CD4-positive, alpha-beta T cell treated with Interleukin-1 beta for 1 hour (primary cell): ENCODE data around the gene DOCK3.

Experiments used
- DNase-seq, 2 donors: peaks; one replicate each; pipeline ENCODE4 v3.0.0-alpha.2; 2020 to 2022

Gene DOCK3, protein sequence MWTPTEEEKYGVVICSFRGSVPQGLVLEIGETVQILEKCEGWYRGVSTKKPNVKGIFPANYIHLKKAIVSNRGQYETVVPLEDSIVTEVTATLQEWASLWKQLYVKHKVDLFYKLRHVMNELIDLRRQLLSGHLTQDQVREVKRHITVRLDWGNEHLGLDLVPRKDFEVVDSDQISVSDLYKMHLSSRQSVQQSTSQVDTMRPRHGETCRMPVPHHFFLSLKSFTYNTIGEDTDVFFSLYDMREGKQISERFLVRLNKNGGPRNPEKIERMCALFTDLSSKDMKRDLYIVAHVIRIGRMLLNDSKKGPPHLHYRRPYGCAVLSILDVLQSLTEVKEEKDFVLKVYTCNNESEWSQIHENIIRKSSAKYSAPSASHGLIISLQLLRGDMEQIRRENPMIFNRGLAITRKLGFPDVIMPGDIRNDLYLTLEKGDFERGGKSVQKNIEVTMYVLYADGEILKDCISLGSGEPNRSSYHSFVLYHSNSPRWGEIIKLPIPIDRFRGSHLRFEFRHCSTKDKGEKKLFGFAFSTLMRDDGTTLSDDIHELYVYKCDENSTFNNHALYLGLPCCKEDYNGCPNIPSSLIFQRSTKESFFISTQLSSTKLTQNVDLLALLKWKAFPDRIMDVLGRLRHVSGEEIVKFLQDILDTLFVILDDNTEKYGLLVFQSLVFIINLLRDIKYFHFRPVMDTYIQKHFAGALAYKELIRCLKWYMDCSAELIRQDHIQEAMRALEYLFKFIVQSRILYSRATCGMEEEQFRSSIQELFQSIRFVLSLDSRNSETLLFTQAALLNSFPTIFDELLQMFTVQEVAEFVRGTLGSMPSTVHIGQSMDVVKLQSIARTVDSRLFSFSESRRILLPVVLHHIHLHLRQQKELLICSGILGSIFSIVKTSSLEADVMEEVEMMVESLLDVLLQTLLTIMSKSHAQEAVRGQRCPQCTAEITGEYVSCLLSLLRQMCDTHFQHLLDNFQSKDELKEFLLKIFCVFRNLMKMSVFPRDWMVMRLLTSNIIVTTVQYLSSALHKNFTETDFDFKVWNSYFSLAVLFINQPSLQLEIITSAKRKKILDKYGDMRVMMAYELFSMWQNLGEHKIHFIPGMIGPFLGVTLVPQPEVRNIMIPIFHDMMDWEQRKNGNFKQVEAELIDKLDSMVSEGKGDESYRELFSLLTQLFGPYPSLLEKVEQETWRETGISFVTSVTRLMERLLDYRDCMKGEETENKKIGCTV (N-terminal part only)

DNA sequence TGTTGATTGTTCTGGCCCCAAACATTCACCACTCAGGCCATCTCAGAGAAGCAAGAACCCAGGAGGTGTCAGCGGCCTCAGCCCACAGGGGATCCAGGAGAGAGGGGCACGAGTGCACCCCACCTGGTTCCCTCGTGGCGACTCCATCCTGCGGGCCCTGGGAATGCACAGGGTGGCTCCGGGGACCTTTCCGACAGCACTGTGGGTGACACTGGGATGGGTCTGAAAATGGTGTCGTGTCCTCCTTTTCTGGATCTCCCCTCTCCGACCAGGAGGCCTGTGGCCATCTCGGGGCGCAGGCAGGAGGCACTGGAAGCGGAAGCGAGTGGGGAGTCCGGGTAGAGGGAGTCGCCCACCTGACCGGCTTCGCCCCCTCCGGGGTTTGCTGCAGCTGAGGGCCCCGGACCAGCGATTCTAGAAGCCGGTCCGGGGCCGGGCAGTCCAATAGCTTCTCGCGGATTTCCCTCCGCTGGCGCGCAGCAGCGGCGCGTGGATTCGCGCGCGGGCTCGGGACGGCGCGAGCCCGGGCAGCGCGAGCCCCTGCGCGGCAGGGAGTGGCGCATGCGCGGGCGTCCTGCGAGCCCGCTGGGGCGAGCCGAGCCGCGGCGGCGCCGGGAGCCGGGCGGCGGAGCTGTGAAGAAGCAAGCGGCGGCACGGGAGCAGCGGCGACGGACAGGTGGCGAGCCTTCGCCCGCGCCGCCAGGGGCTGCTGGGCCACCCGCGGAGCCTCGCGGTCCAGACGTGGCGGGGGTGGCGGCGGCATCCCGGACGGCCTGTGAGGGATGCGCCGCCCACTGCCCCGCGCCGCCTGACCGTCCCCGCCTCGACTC is at the start of gene DOCK3:
DOCK3 (plus strand) TSS at position 579 of the 830 bp plus-strand sequence. CDS start 337 bp downstream, outside the sequence.
- DNase-seq, result peak; percentile 61

DNA sequence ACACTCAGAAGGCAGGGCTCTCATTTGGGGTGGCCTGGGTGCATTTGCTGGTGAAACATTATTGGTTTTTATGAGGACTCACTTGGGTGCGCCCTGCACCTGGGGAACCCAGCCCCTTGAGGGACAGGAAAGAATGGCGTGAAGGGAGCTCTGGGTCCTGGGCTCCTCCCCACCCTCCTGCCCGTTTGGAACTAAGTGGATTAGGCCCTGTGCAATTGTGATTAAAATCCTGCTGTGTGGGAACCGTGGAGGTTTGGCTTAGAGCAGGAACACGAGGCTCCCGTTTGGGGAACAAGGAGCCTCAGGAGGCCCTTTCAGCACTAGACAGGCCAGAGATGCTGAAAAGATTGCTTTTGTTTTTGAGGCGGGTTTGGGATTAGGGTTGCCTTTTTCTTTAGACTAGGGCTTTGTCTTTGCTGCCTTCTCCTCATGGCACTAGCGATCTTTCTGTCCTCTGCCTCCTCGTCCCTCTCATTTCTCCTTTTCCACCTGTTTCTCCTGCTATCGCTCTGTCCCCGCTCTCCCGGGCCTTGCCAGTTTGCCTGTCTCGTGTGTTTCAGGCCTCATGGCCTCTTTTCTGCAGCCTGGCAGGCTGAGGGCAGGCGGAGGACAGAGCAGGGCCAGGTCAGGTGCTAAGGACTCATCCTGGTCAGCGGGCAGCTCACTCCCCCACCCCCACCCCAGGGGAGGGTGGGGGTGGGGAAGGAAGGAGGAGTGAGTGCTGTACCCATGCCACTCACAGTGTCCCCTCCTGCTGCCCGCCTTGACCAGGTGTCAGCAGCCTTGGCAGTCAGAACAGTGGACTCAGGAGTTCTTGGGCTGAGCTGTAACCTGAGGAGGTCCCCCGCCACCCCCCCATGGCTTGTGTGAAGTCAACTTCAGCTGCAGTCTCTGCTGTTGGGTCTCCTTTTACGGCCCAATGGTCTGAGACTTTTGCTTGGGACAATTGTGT is 49.2 kb upstream of the DOCK3 start:
- no peak for DNase-seq

DNA sequence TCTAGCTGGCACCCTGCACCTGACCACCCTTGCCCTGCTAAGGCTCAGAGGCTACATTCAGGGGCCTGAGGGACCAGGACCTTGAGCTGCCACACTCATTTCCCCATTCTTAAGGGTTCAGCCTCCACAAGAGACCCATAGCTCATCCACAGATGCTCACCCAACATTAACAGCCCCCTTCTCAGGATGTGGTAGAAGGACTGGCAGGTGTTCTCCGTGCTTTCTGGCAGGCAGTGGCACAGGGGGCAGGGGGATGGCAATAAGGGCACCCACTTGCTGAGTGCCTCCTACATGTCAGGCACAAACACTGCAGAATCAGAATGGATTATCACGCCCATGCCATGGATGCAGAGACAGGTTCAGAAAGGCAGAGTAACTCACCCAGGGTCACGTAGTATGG is 48.3 kb upstream of the DOCK3 start:
- DNase-seq, result no peak

DNA sequence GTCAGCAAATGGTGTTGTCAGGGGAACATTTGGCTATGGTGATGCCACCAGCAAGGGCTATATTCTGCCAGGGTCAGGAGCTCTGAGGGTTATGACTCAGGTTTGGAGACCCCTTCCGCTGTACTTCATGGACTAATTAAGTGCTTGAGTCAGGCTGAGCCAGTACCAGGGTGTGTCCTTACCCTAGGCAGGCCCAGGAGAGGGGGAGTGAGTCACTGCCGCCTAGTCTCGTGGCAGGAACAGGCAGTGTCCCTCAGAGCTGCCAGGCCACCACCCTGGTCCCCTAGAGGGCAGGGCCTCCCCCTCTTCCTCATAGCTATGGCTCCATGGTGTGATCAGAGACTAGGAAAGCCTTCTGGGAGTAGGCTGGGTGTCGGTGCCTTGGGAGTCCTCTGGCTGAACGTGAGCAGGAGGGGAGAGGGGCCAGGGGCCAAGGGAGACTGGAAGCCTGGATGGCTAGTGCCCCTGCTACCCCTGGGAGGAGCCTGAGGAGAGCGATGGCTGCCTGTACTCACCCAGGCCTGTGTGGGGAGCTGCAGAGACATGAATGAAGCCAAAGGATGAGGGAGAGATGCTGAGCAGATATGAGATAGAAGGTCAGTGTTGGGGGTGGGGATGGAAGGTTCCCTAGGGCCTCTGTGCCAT is 47.2 kb upstream of the DOCK3 start:
- peak in 1 of 2 donors; percentile 82 for DNase-seq

DNA sequence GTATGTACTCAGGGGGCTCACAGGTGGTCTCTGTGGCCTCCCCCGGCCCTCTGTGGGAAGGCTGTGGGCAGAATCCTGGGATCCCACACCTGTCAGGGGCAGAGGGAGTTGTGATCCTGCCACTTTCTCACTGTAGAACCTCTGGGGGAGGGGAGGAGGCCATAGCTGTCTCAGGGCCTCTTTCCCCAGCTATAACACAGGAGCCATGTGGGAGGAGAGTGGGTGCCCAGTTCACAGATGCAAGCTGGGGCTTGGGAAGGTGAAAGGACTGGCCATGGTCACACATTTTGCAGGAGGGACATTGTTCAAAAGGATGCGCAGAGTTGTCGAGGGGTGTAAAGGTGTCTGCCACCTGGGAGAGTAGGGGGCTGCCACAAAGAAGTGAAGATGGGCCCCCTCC is 46.1 kb upstream of the DOCK3 start:
- no peak for DNase-seq

GRCh38 chr3:50630394-50630793 is 44.3 kb upstream of the DOCK3 start:
- no peak for DNase-seq

- no peak for DNase-seq
Observed at GRCh38 chr3:50630877-50631276, 43.9 kb upstream of the DOCK3 start.

DNA sequence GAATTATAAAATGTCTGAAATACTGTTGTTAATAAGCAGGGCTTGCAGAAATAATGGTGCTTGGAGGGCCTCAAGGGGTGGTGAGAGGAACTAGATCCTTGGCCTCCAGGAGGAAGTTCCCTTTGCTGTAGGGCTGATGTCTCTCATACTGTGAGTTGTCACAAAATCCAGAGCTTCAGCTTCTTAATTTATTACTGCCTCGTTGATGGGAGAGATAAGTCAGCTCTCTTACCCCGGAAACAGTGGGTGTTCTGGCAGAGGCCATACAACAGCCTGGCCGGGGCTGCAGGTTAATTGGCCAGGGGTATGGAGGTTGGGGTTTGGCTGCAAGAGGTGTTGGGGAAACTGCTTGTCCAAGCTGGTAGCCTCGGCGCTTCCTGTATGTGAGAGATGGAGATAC is 42.3 kb upstream of the DOCK3 start:
- DNase-seq, result no peak

DNA sequence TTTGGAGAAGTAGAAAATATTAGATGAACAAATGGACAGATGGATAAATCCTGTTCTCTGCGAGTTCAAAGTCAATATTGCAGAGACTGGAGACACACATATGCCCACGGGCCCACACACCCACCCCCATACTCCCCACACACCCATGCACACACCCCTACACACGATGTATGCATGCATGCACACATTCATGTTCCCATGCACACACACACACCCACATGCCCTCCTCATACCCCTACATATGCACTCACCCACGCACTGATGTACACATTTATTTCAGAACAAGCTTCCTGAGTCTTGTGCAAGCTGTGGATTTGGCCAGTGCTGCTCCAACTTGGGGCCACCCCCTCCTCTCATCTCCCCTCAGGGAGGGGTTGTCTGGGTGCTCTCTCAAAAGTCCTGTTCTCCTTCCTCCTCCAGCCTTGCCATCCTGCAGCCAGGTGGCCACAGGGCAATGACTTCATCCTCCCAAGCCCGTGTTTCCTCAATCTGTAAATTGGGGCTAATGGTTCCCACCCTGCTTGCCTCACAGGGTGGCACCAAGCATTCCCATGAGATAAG is 41.4 kb upstream of the DOCK3 start:
- no peak for DNase-seq

DNA sequence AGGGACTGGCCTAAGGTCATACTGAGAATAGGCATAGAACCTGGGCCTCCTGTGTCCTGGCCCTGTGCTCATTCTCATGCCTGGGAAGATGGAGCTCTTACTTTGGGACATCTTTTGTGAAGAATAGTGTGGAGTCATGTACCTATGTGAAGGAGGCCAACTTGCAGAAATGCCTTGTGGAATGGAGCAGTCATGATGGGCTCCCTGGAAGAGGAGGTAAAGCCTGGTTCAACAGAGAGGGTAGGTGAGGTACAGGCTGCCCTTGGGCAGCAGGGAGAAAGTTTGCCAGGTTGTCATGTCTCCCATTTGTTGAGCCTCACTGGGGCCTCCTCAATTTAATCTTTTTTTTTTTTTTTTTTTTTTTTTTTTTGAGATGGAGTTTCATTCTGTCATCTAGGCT is 39.7 kb upstream of the DOCK3 start:
- no peak for DNase-seq

GRCh38 chr3:50637011-50637410 is 37.7 kb upstream of the DOCK3 start:
- no peak for DNase-seq

- no peak for DNase-seq
Observed at GRCh38 chr3:50637945-50638344, 36.8 kb upstream of the DOCK3 start.

GRCh38 chr3:50639055-50639494 is 35.7 kb upstream of the DOCK3 start:
- no peak for DNase-seq

DNA sequence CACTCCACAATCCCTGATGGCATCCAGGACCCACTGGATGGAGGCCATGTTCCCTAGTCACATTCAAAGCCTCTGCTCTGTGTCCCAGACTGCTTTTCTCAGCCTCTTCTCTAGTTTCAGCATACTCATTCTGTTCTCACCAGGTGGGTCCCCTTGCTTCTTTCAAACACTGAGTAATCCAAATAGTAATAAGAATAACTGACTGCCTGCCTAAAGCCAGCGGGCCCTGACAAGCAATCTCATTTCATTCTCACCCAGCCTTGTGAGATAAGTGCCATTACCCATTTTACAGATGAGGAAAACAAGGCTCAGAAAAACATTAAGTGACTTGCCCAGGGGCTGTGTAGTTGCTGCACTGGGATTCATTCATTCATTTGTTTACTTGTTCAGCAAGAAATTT is 32.3 kb upstream of the DOCK3 start:
- no peak for DNase-seq

DNA sequence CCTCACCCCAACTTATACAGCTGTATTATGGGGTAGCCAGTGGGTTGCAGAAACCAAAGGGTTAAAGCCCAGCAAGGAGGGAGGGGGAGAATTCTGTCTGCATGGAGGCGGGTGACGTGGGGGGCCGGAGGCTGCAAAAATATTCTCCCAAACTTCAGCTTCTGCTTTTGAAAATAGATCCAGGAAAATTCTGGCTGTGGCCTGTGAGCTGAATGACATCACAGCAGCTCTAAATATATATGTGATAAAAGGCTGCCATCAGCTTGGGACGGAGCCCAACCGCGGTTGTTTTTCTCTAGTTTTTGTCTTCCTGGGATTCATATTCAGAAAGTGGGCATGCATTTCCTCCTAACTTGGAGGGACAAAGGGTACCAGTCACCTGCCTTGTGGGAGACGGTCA is 30.2 kb upstream of the DOCK3 start:
- DNase-seq, result no peak

- DNase-seq, result no peak
Observed at GRCh38 chr3:50645378-50645777, 29.3 kb upstream of the DOCK3 start.

DNA sequence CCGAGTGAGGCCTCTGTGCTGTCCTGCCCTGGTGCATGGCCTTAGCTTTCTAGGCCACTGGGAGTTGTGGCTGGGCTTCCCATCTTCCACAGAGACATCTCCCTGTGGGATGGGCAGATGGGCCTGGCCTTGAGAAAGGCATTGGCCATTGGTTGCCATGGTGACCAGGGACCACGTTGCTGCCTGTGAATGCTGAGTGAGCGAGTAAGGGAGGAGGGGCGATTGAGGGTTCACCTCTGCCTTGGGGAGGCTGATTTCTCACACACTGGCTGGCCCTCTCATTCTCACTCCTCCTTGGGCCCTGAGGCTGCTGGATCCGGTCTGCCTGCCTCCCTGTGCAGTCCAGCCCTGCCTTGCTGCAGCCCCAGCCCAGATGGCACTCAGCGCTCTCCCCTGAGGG is 26.4 kb upstream of the DOCK3 start:
- no peak for DNase-seq

DNA sequence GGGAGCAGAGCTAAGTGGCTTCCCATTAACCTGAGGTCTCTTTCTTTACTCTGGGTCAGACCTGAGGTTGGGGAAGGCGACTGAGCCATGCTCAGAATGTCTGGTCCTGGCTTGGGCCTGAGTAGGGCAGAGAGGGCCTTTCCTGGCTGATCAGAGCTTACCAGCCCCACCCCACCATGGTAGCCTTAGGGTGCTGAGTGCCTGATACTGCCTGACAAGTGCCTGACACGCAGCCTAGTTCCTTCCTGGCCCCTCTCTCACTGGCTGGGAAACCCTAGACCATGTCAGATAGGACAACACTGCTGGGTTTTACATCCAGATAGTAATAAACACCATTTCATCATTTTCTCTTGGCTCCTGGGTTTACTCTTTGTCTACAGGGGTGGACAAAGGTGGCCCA is 25.8 kb upstream of the DOCK3 start:
- DNase-seq, result no peak

- no peak for DNase-seq
Observed at GRCh38 chr3:50649451-50649931, 25.2 kb upstream of the DOCK3 start.

GRCh38 chr3:50650018-50650417 is 24.7 kb upstream of the DOCK3 start:
- DNase-seq, result no peak
